Activated naive CD4-positive, alpha-beta T cell (primary cell): ENCODE results near the gene DOHH.
A peak's percentile ranks its signal among the peaks of the same experiment; 100 is the strongest.

Experiments
- DNase-seq, 4 experiments: peaks; one replicate each; lab custom pipeline; 2025; lab: John Stamatoyannopoulos, UW

DOHH gene

GRCh38 chr19:3477506-3477905, 23.0 kb downstream of the DOHH start:
- no peak for DNase-seq

- no peak for DNase-seq
These were observed 23.6 kb downstream of the DOHH start for GRCh38 chr19:3476830-3477229.

- no peak for DNase-seq
These were observed 25.0 kb downstream of the DOHH start for GRCh38 chr19:3475449-3475848.

GRCh38 chr19:3474614-3475013, 25.9 kb downstream of the DOHH start:
- DNase-seq = no peak

GRCh38 chr19:3474010-3474409, 26.5 kb downstream of the DOHH start:
- no peak for DNase-seq

- peak in 2 of 4 experiments; percentile 11 to 30 for DNase-seq
These were observed 28.4 kb downstream of the DOHH start for GRCh38 chr19:3471954-3472655.

GRCh38 chr19:3470500-3471128, 29.9 kb downstream of the DOHH start:
- no peak for DNase-seq

GRCh38 chr19:3469638-3470499, 30.6 kb downstream of the DOHH start:
- DNase-seq = no peak

- no peak for DNase-seq
These were observed 32.3 kb downstream of the DOHH start for GRCh38 chr19:3468211-3468610.

- DNase-seq = no peak
These were observed 32.9 kb downstream of the DOHH start for GRCh38 chr19:3467437-3468198.

GRCh38 chr19:3466635-3467034, 33.8 kb downstream of the DOHH start:
- DNase-seq = no peak

- DNase-seq = no peak
These were observed 34.9 kb downstream of the DOHH start for GRCh38 chr19:3465552-3465951.

- no peak for DNase-seq
These were observed 35.8 kb downstream of the DOHH start for GRCh38 chr19:3464587-3465235.

GRCh38 chr19:3463714-3464586, 36.5 kb downstream of the DOHH start:
- DNase-seq = no peak

GRCh38 chr19:3462991-3463713, 37.3 kb downstream of the DOHH start:
- DNase-seq = no peak

GRCh38 chr19:3459965-3460582, 40.4 kb downstream of the DOHH start:
- DNase-seq = no peak

- DNase-seq = no peak
These were observed 41.2 kb downstream of the DOHH start for GRCh38 chr19:3459089-3459881.

GRCh38 chr19:3458229-3459088, 42.0 kb downstream of the DOHH start:
- DNase-seq = no peak
